Measurements from ENCODE around the gene PRKCH.

The PRKCH gene

GRCh38 chr14:61322799-61323290, 1.5 kb downstream of the PRKCH start (continued):
- peak; percentile 77 for TF ChIP-seq PRDM10 (tag by site-specific recombination; IDR thresholded peaks at IDR 0.05)
- TF ChIP-seq TRIM28 (IDR thresholded peaks at IDR 0.05; ENCODE audit: borderline replicate concordance, low read length) = 0 out of 2 replicates have a peak, but pooled peaks have one; percentile 35
- peak; percentile 56; the same call in 1 of the 2 replicates for TF ChIP-seq ZNF600 (tag by site-specific recombination; IDR thresholded peaks at IDR 0.05)
- no peak for TF ChIP-seq ZNF211 (tag by site-specific recombination; IDR thresholded peaks at IDR 0.05; ENCODE audit: low read depth)
- TF ChIP-seq ZNF664 (tag by site-specific recombination; IDR thresholded peaks at IDR 0.05) = no peak
- TF ChIP-seq ZNF514 (tag by site-specific recombination; IDR thresholded peaks at IDR 0.05) = no peak
- no peak for TF ChIP-seq KLF1 (tag by site-specific recombination; IDR thresholded peaks at IDR 0.05)
- TF ChIP-seq ZBTB49 (tag by site-specific recombination; IDR thresholded peaks at IDR 0.05; ENCODE audit: low read depth) = no peak
- TF ChIP-seq ZNF621 (tag by site-specific recombination; IDR thresholded peaks at IDR 0.05) = no peak
- no peak for TF ChIP-seq OSR2 (tag by site-specific recombination; IDR thresholded peaks at IDR 0.05)
- no peak for TF ChIP-seq ZBTB44 (tag by site-specific recombination; IDR thresholded peaks at IDR 0.05)
- TF ChIP-seq GLIS2 (tag by site-specific recombination; IDR thresholded peaks at IDR 0.05) = no peak
- TF ChIP-seq ZNF302 (tag by site-specific recombination; IDR thresholded peaks at IDR 0.05; ENCODE audit: low read depth) = no peak
- TF ChIP-seq ZNF423 (tag by site-specific recombination; IDR thresholded peaks at IDR 0.05) = no peak
- no peak for TF ChIP-seq ZNF660 (tag by site-specific recombination; IDR thresholded peaks at IDR 0.05)
- TF ChIP-seq ZNF521 (tag by site-specific recombination; IDR thresholded peaks at IDR 0.05) = no peak
- no peak for TF ChIP-seq ZNF768 (tag by site-specific recombination; IDR thresholded peaks at IDR 0.05)
- 0 out of 2 replicates have a peak, but pooled peaks have one; percentile 17 for TF ChIP-seq GLIS1 (tag by site-specific recombination; IDR thresholded peaks at IDR 0.05)
- TF ChIP-seq ZIC2 (tag by site-specific recombination; IDR thresholded peaks at IDR 0.05) = peak; percentile 58
- no peak for TF ChIP-seq ZFHX2 (tag by site-specific recombination; conservative IDR thresholded peaks at IDR 0.05)
- TF ChIP-seq SALL2 (tag by site-specific recombination; IDR thresholded peaks at IDR 0.05; ENCODE audit: borderline replicate concordance) = no peak
- 0 out of 2 replicates have a peak, but pooled peaks have one; percentile 11 for TF ChIP-seq ZNF10 (tag by site-specific recombination; IDR thresholded peaks at IDR 0.05)
- TF ChIP-seq ZNF394 (tag by site-specific recombination; IDR thresholded peaks at IDR 0.05; ENCODE audit: borderline replicate concordance) = peak; percentile 13; the same call in 1 of the 2 replicates
- no peak for TF ChIP-seq TCF7L2 (IDR thresholded peaks at IDR 0.05; ENCODE audit: borderline replicate concordance, low read depth, low read length)
- no peak for TF ChIP-seq ZBTB20 (tag by site-specific recombination; IDR thresholded peaks at IDR 0.05)
- no peak for TF ChIP-seq ZNF580 (tag by site-specific recombination; IDR thresholded peaks at IDR 0.05)
- no peak for TF ChIP-seq IKZF3 (tag by site-specific recombination; IDR thresholded peaks at IDR 0.05)
- TF ChIP-seq ZNF169 (tag by site-specific recombination; IDR thresholded peaks at IDR 0.05) = no peak
- TF ChIP-seq ZNF239 (tag by site-specific recombination; IDR thresholded peaks at IDR 0.05) = no peak
- no peak for TF ChIP-seq ZNF155 (tag by site-specific recombination; IDR thresholded peaks at IDR 0.05)
- 0 out of 2 replicates have a peak, but pooled peaks have one; percentile 36 for TF ChIP-seq ZNF24 (tag by site-specific recombination; IDR thresholded peaks at IDR 0.05)
- TF ChIP-seq ZNF701 (tag by site-specific recombination; IDR thresholded peaks at IDR 0.05) = no peak
- TF ChIP-seq SETDB1 (IDR thresholded peaks at IDR 0.05; ENCODE audit: insufficient read length, low read length) = no peak
- TF ChIP-seq ZXDB (tag by site-specific recombination; IDR thresholded peaks at IDR 0.05) = no peak
- TF ChIP-seq ZNF114 (tag by site-specific recombination; IDR thresholded peaks at IDR 0.05) = no peak
